Adrenal gland (tissue), 12 donors: Measurements from ENCODE around the gene MARK3. TPM values are rescaled to one million over a fixed set of nuclear protein-coding genes. Genes with fewer than 3 reads are reported as not detected.
A peak's percentile ranks its signal among the peaks of the same experiment; 100 is the strongest.
"Not testable (repeated sequence)": the region's sequence is repeated elsewhere in the genome, so short reads cannot be mapped to it uniquely, and the experiment has no call there.

ENCODE experiments used
- DNase-seq, 7 donors: peaks; one replicate each; pipeline ENCODE4 v3.0.0-alpha.2; 2019 to 2020
- H3K27ac ChIP-seq, 5 donors: fragments of 200-600 bp; sonication (generic) in 4 of 5; 1 replicate in 3 of 5; 2 replicates in 2 of 5; pipeline versions ENCODE4 v1.5.1 to v1.8.0; 2016 to 2020; ENCODE audit warnings: mild to moderate bottlenecking in 1 of 5
- H3K27me3 ChIP-seq: fragments of 200-600 bp; 2 replicates; pipeline ENCODE4 v1.8.0; 2021
- H3K36me3 ChIP-seq, 2 donors: fragments of 200-600 bp; replicated peaks in 1 of 2; 1 replicate in 1 of 2; 2 replicates in 1 of 2; pipeline versions ENCODE4 v1.5.1 to v1.8.0; 2018 to 2022
- H3K4me1 ChIP-seq, 2 donors: fragments of 200-600 bp; replicated peaks in 1 of 2; 1 replicate in 1 of 2; 2 replicates in 1 of 2; pipeline versions ENCODE4 v1.5.1 to v1.8.0; 2018 to 2021
- H3K4me3 ChIP-seq, 4 donors: fragments of 200-600 bp; sonication (generic) in 3 of 4; one replicate each; pipeline ENCODE4 v1.5.1; 2016 to 2018
- H3K9me3 ChIP-seq, 3 donors: fragments of 200-600 bp; sonication (generic) in 1 of 3; replicated peaks in 1 of 3; 1 replicate in 2 of 3; 2 replicates in 1 of 3; pipeline versions ENCODE4 v1.5.1 to v1.8.0; 2016 to 2021
- POLR2A ChIP-seq, 2 donors: fragments of 450-650 bp; IDR thresholded peaks; one replicate each; pipeline ENCODE4 v1.6.1; 2017; ENCODE audit warnings: antibody characterized with exemption in 2 of 2, mild to moderate bottlenecking in 2 of 2, moderate library complexity in 1 of 2
- WGBS, 4 donors: extraction: QIAGEN DNeasy Blood & Tissue Kit in 2 of 4; methylation state at CpG; one replicate each; pipeline versions ENCODE4 v1.1.5 to v1.1.7; 2013 to 2017; 5-methylcytosine and 5-hydroxymethylcytosine counted together
- intact Hi-C, 2 donors: fragments of 100-400 bp; cut with DNase I; formaldehyde crosslinking; loops; one replicate each; pipeline versions ENCODE4 v1.14.1 to v1.15.0; 2022 to 2023
- polyA plus RNA-seq, 3 donors: library from polyadenylated mRNA; stranded (reverse); fragments of 200-250 nt in 2 of 3; fragments of 350-450 nt in 1 of 3; fragmentation: Illumina TruSeq in 1 of 3; extraction: RNeasy Lipid Tissue Mini Kit (QIAGEN cat#74804) in 1 of 3; gene quantifications; one replicate each; pipeline ENCODE4 v1.2.3, GENCODE V29; 2013 to 2014
- total RNA-seq, 9 donors: library from RNA; depleted of rRNA in 4 of 9; stranded (reverse); fragments of >200 nt in 4 of 9; fragments of 120-200 nt in 1 of 9; fragmentation: NEBNext Ultra II Directional in 1 of 9; extraction: Animal tissue kit (Norgen Biotek cat#: 25700) in 1 of 9; gene quantifications; one replicate each; pipeline versions ENCODE4 v1.1.0 to v1.2.4, GENCODE V29; 2013 to 2023
- TF ChIP-seq, protein P1 (sequence below), 6 experiments: fragments of 450-650 bp in 4 of 6; fragments of 200-600 bp in 2 of 6; sonication (generic) in 1 of 6; IDR thresholded peaks; 1 replicate in 5 of 6; 2 replicates in 1 of 6; pipeline versions ENCODE4 v1.5.1 to v1.8.0; 2016 to 2021; ENCODE audit warnings: antibody characterized with exemption in 6 of 6, mild to moderate bottlenecking in 2 of 6, moderate library complexity in 1 of 6
- donor health status: healthy with polysubstance abuse.
- donor health status: Bipolar disorder and iron deficiency.
- donor health status: DM: yes; HTN: yes; CAD: no.
- donor health status: DM: no; HTN: no; CAD: no.
- donor health status: DM: no; HTN: no; CAD: no.
- donor health status: DM: yes; HTN: yes; CAD: no.

MARK3 gene
- total and polyA plus RNA-seq, 12 donors = 73.1 to 233 (median 94.6) TPM

- Histone ChIP-seq H3K4me1 (no peaks in the 10 kb centered on the region), H3K27me3 (no peaks in the 10 kb centered on the region), H3K9me3 (no peaks in the 10 kb centered on the region), H3K27ac (no peak overlapping the region), H3K4me3 (no peak overlapping the region), H3K36me3 (no peaks in the 10 kb centered on the region)
- DNase-seq = no peak
- WGBS, 4 donors = 83 to 90% (median 84%) methylated on average over 7 of the region's 7 CpGs
- TF ChIP-seq, protein P1, sequence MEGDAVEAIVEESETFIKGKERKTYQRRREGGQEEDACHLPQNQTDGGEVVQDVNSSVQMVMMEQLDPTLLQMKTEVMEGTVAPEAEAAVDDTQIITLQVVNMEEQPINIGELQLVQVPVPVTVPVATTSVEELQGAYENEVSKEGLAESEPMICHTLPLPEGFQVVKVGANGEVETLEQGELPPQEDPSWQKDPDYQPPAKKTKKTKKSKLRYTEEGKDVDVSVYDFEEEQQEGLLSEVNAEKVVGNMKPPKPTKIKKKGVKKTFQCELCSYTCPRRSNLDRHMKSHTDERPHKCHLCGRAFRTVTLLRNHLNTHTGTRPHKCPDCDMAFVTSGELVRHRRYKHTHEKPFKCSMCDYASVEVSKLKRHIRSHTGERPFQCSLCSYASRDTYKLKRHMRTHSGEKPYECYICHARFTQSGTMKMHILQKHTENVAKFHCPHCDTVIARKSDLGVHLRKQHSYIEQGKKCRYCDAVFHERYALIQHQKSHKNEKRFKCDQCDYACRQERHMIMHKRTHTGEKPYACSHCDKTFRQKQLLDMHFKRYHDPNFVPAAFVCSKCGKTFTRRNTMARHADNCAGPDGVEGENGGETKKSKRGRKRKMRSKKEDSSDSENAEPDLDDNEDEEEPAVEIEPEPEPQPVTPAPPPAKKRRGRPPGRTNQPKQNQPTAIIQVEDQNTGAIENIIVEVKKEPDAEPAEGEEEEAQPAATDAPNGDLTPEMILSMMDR (IDR thresholded peaks at IDR 0.05) = no peak
- TF ChIP-seq POLR2A (IDR thresholded peaks at IDR 0.05) = no peak
- intact Hi-C loops = no loop called here
Measured at GRCh38 chr14:103354141-103354540, 31.1 kb upstream of the MARK3 start.

DNA sequence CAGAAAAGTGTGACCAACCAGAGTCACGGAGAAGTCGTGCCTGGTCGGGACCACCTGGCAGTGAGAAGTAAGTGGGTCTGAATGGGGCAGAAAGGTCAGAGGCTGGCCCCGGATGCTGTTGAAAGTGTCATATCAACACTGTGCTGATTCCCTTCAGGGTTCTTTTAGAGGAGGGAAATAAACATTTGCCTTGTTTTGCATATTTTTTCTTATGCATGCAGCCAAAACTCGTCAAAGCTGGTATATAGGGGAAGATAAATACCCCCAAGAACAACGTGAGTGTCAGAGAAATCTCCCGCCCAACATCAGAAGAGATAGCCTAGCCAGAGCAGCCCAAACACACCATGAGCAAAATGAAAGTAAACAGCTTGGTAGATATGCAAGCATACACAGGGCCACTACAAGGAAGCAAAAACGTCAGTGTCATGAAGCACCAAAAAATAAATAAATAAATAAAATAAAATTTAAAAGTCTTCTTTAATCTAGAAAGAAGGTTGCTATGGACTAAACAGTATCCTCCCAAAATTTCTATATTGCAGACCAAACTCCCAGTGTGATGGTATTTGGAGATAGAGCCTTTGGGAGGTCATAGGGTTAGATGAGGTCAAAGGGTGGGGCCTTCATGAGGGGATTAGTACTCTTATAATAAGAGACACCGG, 29.1 kb upstream of the MARK3 start:
- Histone ChIP-seq H3K27me3 (no peaks in the 10 kb centered on the region), H3K4me1 (no peaks in the 10 kb centered on the region), H3K27ac (no peak overlapping the region), H3K4me3 (no peak overlapping the region), H3K36me3 (no peaks in the 10 kb centered on the region), H3K9me3 (no peaks in the 10 kb centered on the region)
- peak in 1 of 7 donors; percentile 2 for DNase-seq
- intact Hi-C loops = no loop called here
- 72 to 75% (median 73%) methylated on average over 9 of the region's 9 CpGs for WGBS, 4 donors
- TF ChIP-seq, protein P1 (IDR thresholded peaks at IDR 0.05) = no peak
- no peak for TF ChIP-seq POLR2A (IDR thresholded peaks at IDR 0.05)

GRCh38 chr14:103357552-103357951, 27.7 kb upstream of the MARK3 start:
- DNase-seq = peak in 1 of 7 donors; percentile 4
- H3K9me3 ChIP-seq, H3K27ac ChIP-seq, H3K4me3 ChIP-seq, H3K36me3 ChIP-seq, H3K4me1 ChIP-seq, intact Hi-C loops, H3K27me3 ChIP-seq: not testable (repeated sequence)
- 90 to 95% (median 93%) methylated on average over 9 to 10 of the region's 10 CpGs for WGBS, 4 donors

- Histone ChIP-seq H3K36me3 (no peaks in the 10 kb centered on the region), H3K27ac (no peak overlapping the region), H3K27me3 (no peaks in the 10 kb centered on the region), H3K9me3 (peaks cover 0 to 5% (median 0%) of the 10 kb centered on the region in 3 donors), H3K4me1 (no peaks in the 10 kb centered on the region), H3K4me3 (no peak overlapping the region)
- no peak for TF ChIP-seq POLR2A (IDR thresholded peaks at IDR 0.05)
- TF ChIP-seq, protein P1 (IDR thresholded peaks at IDR 0.05) = no peak
- DNase-seq = peak in 1 of 7 donors; percentile 10
- intact Hi-C loops = no loop called here
- 78 to 87% (median 84%) methylated on average over 6 to 7 of the region's 7 CpGs for WGBS, 4 donors
Measured at GRCh38 chr14:103360548-103360947, 24.7 kb upstream of the MARK3 start.

- Histone ChIP-seq H3K4me1 (no peaks in the 10 kb centered on the region), H3K9me3 (peaks cover 0 to 5% (median 0%) of the 10 kb centered on the region in 3 donors), H3K36me3 (no peaks in the 10 kb centered on the region), H3K27me3 (no peaks in the 10 kb centered on the region), H3K4me3 (no peak overlapping the region), H3K27ac (peak overlapping the region in 2 of 5 donors; percentile 45 to 68)
- intact Hi-C loops = no loop called here
- 31 to 39% (median 36%) methylated on average over 5 of the region's 5 CpGs for WGBS, 4 donors
- no peak for TF ChIP-seq POLR2A (IDR thresholded peaks at IDR 0.05)
- TF ChIP-seq, protein P1 (IDR thresholded peaks at IDR 0.05) = no peak
- peak in 6 of 7 donors; percentile 55 to 79 (median 74) for DNase-seq
Measured at GRCh38 chr14:103361867-103362266, 23.3 kb upstream of the MARK3 start.
